ENCODE data around the gene SUN2.

GRCh38 chr22:38758276-38758945 lies 2.6 kb upstream of the SUN2 start:
- TF ChIP-seq CTCF (IDR thresholded peaks at IDR 0.05) = no peak
- TF ChIP-seq POLR2A (IDR thresholded peaks at IDR 0.05) = no peak

All from right lobe of liver (tissue), 4 donors.